Measurements from ENCODE around the gene PCDHA1.

GRCh38 chr5:140828362-140828737, 42.4 kb downstream of the PCDHA1 start:
- TF ChIP-seq CTCF (IDR thresholded peaks at IDR 0.05; ENCODE audit: low read depth, low read length) (no peak), EZH2phosphoT487 (IDR thresholded peaks at IDR 0.05; ENCODE audit: low read depth) (no peak)

All from OCI-LY3 (cell line).